GM23338 (cell line): ENCODE measurements around the gene FKBP1B. TPM values are rescaled to one million over a fixed set of nuclear protein-coding genes. Genes with fewer than 3 reads are reported as not detected.
A peak's percentile ranks its signal among the peaks of the same experiment; 100 is the strongest.

Experiments used
- ATAC-seq: fragments of 200-7000 bp; cut with Tn5 transposase; 3 replicates; pipeline ENCODE4 v1.9.1; 2020
- DNase-seq: peaks from one replicate; pipeline ENCODE4 v3.0.0-alpha.2; 2015; ENCODE audit warnings: low spot score
- H2AFZ ChIP-seq: fragments of 200-600 bp; sonication (generic); 2 replicates; pipeline ENCODE4 v1.8.0; 2016; ENCODE audit warnings: antibody characterized with exemption, mild to moderate bottlenecking, moderate library complexity
- H3F3A ChIP-seq: fragments of 200-600 bp; sonication (generic); replicated peaks from 2 replicates; pipeline ENCODE4 v1.8.0; 2017; ENCODE audit warnings: antibody characterized with exemption, mixed run types, low read depth
- H3K27ac ChIP-seq: fragments of 200-600 bp; sonication (generic); 2 replicates; pipeline ENCODE4 v1.6.1; 2016; ENCODE audit warnings: low read depth
- H3K27me3 ChIP-seq: fragments of 200-600 bp; sonication (generic); 2 replicates; pipeline ENCODE4 v1.8.0; 2016; ENCODE audit warnings: mild to moderate bottlenecking, mixed run types, moderate library complexity; ENCODE audit not compliant: insufficient read depth
- H3K36me3 ChIP-seq: fragments of 200-600 bp; sonication (generic); 2 replicates; pipeline ENCODE4 v1.8.0; 2016; ENCODE audit warnings: mild to moderate bottlenecking; ENCODE audit not compliant: insufficient read depth
- H3K4me1 ChIP-seq: fragments of 200-600 bp; sonication (generic); 2 replicates; pipeline ENCODE4 v1.8.0; 2016; ENCODE audit warnings: mild to moderate bottlenecking, moderate library complexity; ENCODE audit not compliant: insufficient read depth
- H3K4me2 ChIP-seq: fragments of 200-600 bp; sonication (generic); 2 replicates; pipeline ENCODE4 v1.7.1; 2017; ENCODE audit warnings: mixed run types
- H3K4me3 ChIP-seq: fragments of 200-600 bp; sonication (generic); 2 replicates; pipeline ENCODE4 v1.6.1; 2016; ENCODE audit warnings: mixed run types
- H3K79me2 ChIP-seq: fragments of 200-600 bp; sonication (generic); replicated peaks from 2 replicates; pipeline ENCODE4 v1.8.0; 2017; ENCODE audit warnings: mild to moderate bottlenecking; ENCODE audit not compliant: insufficient read depth
- H3K9me2 ChIP-seq: fragments of 200-600 bp; sonication (generic); 2 replicates; pipeline ENCODE4 v1.8.0; 2017; ENCODE audit not compliant: insufficient read depth
- H4K20me1 ChIP-seq: fragments of 200-600 bp; sonication (generic); replicated peaks from 2 replicates; pipeline ENCODE4 v1.8.0; 2017; ENCODE audit warnings: mild to moderate bottlenecking; ENCODE audit not compliant: insufficient read depth
- H3K27ac Mint-ChIP-seq: 2 replicates; pipeline ENCODE4 v1.8.0; 2020; ENCODE audit warnings: inconsistent platforms, mild to moderate bottlenecking, moderate library complexity, mixed read lengths
- H3K27me3 Mint-ChIP-seq: 3 replicates; pipeline ENCODE4 v1.8.0; 2022; ENCODE audit warnings: low read depth, mild to moderate bottlenecking, moderate library complexity, mixed read lengths, inconsistent platforms; ENCODE audit not compliant: insufficient read depth, poor library complexity
- H3K36me3 Mint-ChIP-seq: 3 replicates; pipeline ENCODE4 v1.8.0; 2021; ENCODE audit warnings: low read depth, mild to moderate bottlenecking, inconsistent platforms, moderate library complexity, mixed read lengths
- H3K4me1 Mint-ChIP-seq: 3 replicates; pipeline ENCODE4 v1.8.0; 2020; ENCODE audit warnings: mild to moderate bottlenecking, inconsistent platforms, mixed read lengths
- H3K4me3 Mint-ChIP-seq: 3 replicates; pipeline ENCODE4 v1.8.0; 2021; ENCODE audit warnings: moderate library complexity, mild to moderate bottlenecking, inconsistent platforms, mixed read lengths
- H3K9me3 Mint-ChIP-seq: 3 replicates; pipeline ENCODE4 v1.8.0; 2020; ENCODE audit warnings: moderate library complexity, mild to moderate bottlenecking, inconsistent platforms, mixed read lengths
- CREB1 ChIP-seq: fragments of 250-450 bp; sonication (Bioruptor Pico); IDR thresholded peaks from 2 replicates; pipeline ENCODE4 v1.5.0; 2020; ENCODE audit warnings: low read depth, mild to moderate bottlenecking, moderate library complexity
- CTCF ChIP-seq, 2 experiments: fragments of 200-600 bp in 1 of 2; sonication (generic) in 1 of 2; conservative IDR thresholded peaks; 2 replicates each; pipeline versions ENCODE4 v1.5.1 to v1.6.1; 2016 to 2017; ENCODE audit warnings: antibody characterized with exemption in 2 of 2, low read depth in 2 of 2, mild to moderate bottlenecking in 2 of 2, moderate library complexity in 1 of 2
- ETS1 ChIP-seq: IDR thresholded peaks from 2 replicates; pipeline ENCODE4 v1.6.1; 2016; ENCODE audit warnings: antibody characterized with exemption
- EZH2 ChIP-seq: fragments of 200-600 bp; sonication (generic); IDR thresholded peaks from one replicate; pipeline ENCODE4 v1.8.0; 2017; ENCODE audit warnings: antibody characterized with exemption, mild to moderate bottlenecking, low read depth; ENCODE audit not compliant: unreplicated experiment
- EZH2phosphoT487 ChIP-seq: fragments of 200-600 bp; sonication (generic); IDR thresholded peaks from one replicate; pipeline ENCODE4 v1.8.1; 2018; ENCODE audit warnings: antibody characterized with exemption; ENCODE audit not compliant: unreplicated experiment
- JUNB ChIP-seq: IDR thresholded peaks from one replicate; pipeline ENCODE4 v1.6.1; 2016; ENCODE audit warnings: antibody characterized with exemption; ENCODE audit not compliant: unreplicated experiment
- STAT1 ChIP-seq: IDR thresholded peaks from one replicate; pipeline ENCODE4 v1.6.1; 2016; ENCODE audit warnings: antibody characterized with exemption; ENCODE audit not compliant: unreplicated experiment
- ZNF331 ChIP-seq: fragments of 250-450 bp; sonication (Bioruptor Pico); IDR thresholded peaks from 2 replicates; pipeline ENCODE4 v1.5.0; 2020; ENCODE audit warnings: low read depth, mild to moderate bottlenecking, moderate library complexity
- polyA plus RNA-seq: library from polyadenylated mRNA; unstranded; fragments of >200 nt; fragmentation: Nextera tagmentation; extraction: Ambion mirVana; gene quantifications from 2 replicates; pipeline ENCODE4 v1.2.1, GENCODE V29; 2016
- total RNA-seq: library from RNA; depleted of rRNA; stranded (reverse); fragments of >200 nt; shearing (Covaris generic); gene quantifications from 2 replicates; pipeline ENCODE4 v1.2.3, GENCODE V29; 2014

The FKBP1B gene
- total and polyA plus RNA-seq, 2 experiments from 2014 or later = 48.2 to 77.1 TPM

GRCh38 chr2:24017711-24018110 is 31.8 kb upstream of the FKBP1B start:
- Histone ChIP-seq H3K9me2 (no peaks in the 10 kb centered on the region), H3K27ac (no peak overlapping the region), H3K4me3 (no peak overlapping the region), H3F3A (no peaks in the 10 kb centered on the region), H3K4me1 (peaks cover 16% of the 10 kb centered on the region; the same call in 1 of the 2 replicates), H3K79me2 (no peaks in the 10 kb centered on the region), H3K27me3 (no peaks in the 10 kb centered on the region), H3K36me3 (no peaks in the 10 kb centered on the region), H2AFZ (no peak overlapping the region), H4K20me1 (no peaks in the 10 kb centered on the region), H3K4me2 (no peak overlapping the region)
- Mint-ChIP-seq H3K4me1 (peaks cover 31% of the 10 kb centered on the region), H3K4me3 (no peak overlapping the region; the same call in 2 of the 3 replicates), H3K27me3 (peaks cover 14% of the 10 kb centered on the region), H3K36me3 (peaks cover 10% of the 10 kb centered on the region), H3K9me3 (no peaks in the 10 kb centered on the region), H3K27ac (peak overlapping the region; percentile 81; the same call in 1 of the 2 replicates)
- no peak for DNase-seq
- TF ChIP-seq JUNB (no peak), STAT1 (no peak), CTCF (conservative IDR thresholded peaks at IDR 0.05; ENCODE audit: low read depth in 2 of 2) (no peak), EZH2 (no peak), EZH2phosphoT487 (no peak), ETS1 (no peak)
- ATAC-seq = no peak

- Mint-ChIP-seq H3K4me1 (peaks cover 31% of the 10 kb centered on the region), H3K4me3 (no peak overlapping the region; the same call in 2 of the 3 replicates), H3K27ac (peak overlapping the region; percentile 81)
These were observed 31.3 kb upstream of the FKBP1B start for GRCh38 chr2:24018241-24018640.

More at GRCh38 chr2:24018241-24018640, 31.3 kb upstream of the FKBP1B start:
- Histone ChIP-seq H4K20me1 (no peaks in the 10 kb centered on the region), H3K4me3 (no peak overlapping the region), H3K4me2 (no peak overlapping the region), H3K36me3 (no peaks in the 10 kb centered on the region), H3K79me2 (no peaks in the 10 kb centered on the region), H2AFZ (no peak overlapping the region), H3K27me3 (no peaks in the 10 kb centered on the region), H3K27ac (no peak overlapping the region), H3F3A (no peaks in the 10 kb centered on the region), H3K9me2 (no peaks in the 10 kb centered on the region), H3K4me1 (peaks cover 16% of the 10 kb centered on the region; the same call in 1 of the 2 replicates)
- DNase-seq = peak; percentile 16
- H3K36me3 Mint-ChIP-seq = peaks cover 14% of the 10 kb centered on the region
- TF ChIP-seq JUNB (no peak), ZNF331 (CRISPR knock-in tag) (no peak), ETS1 (no peak), CREB1 (no peak)
- H3K27me3 Mint-ChIP-seq = peaks cover 16% of the 10 kb centered on the region
- no peaks in the 10 kb centered on the region for H3K9me3 Mint-ChIP-seq
- no peak for ATAC-seq
